A673 (cell line): ENCODE data around the gene GPBP1L1. TPM values are rescaled to one million over a fixed set of nuclear protein-coding genes. Genes with fewer than 3 reads are reported as not detected.

Experiments used
- BruUV-seq: library from RNA; stranded (reverse); fragments of 400-500 nt; replicated peaks from 2 replicates; lab custom pipeline; 2021; lab: Mats Ljungman, UMichigan
- CTCF ChIA-PET: fragments of 300-600 bp; sonication (Branson Sonifier 250); formaldehyde crosslinking; loops from one replicate; lab custom pipeline; 2022; ENCODE audit warnings: antibody characterized with exemption; lab: Charles Lee
- POLR2A ChIA-PET: fragments of 300-600 bp; sonication (Branson Sonifier 250); formaldehyde crosslinking; loops from one replicate; lab custom pipeline; 2022; ENCODE audit warnings: antibody characterized with exemption; ENCODE audit not compliant: low non-redundant PET; lab: Charles Lee
- DNase-seq: peaks from one replicate; pipeline ENCODE4 v3.0.0-alpha.2; 2015; ENCODE audit warnings: low spot score
- H3K27ac ChIP-seq: fragments of 200-600 bp; sonication (generic); 2 replicates; pipeline ENCODE4 v1.5.1; 2016; ENCODE audit warnings: mixed run types, low read depth, mild to moderate bottlenecking, mixed read lengths, antibody characterized with exemption, low read length; ENCODE audit not compliant: poor library complexity, severe bottlenecking
- H3K27me3 ChIP-seq: fragments of 200-600 bp; sonication (generic); replicated peaks from 2 replicates; pipeline ENCODE4 v1.6.1; 2017; ENCODE audit warnings: mixed run types, low read depth, mild to moderate bottlenecking, mixed read lengths, antibody characterized with exemption, low read length; ENCODE audit not compliant: insufficient read depth, poor library complexity
- H3K36me3 ChIP-seq: fragments of 200-600 bp; sonication (generic); 2 replicates; pipeline ENCODE4 v1.6.1; 2016; ENCODE audit warnings: mixed run types, mild to moderate bottlenecking, mixed read lengths, antibody characterized with exemption, low read length; ENCODE audit not compliant: insufficient read depth, poor library complexity, severe bottlenecking
- H3K4me1 ChIP-seq: fragments of 200-600 bp; sonication (generic); 2 replicates; pipeline ENCODE4 v1.6.1; 2017; ENCODE audit warnings: mixed run types, mild to moderate bottlenecking, mixed read lengths, antibody characterized with exemption, low read length; ENCODE audit not compliant: insufficient read depth, poor library complexity, severe bottlenecking
- H3K4me3 ChIP-seq: fragments of 200-600 bp; sonication (generic); 2 replicates; pipeline ENCODE4 v1.5.1; 2016; ENCODE audit warnings: low read depth, mixed run types, mild to moderate bottlenecking, mixed read lengths, low read length; ENCODE audit not compliant: poor library complexity, severe bottlenecking
- H3K9me3 ChIP-seq: fragments of 200-600 bp; sonication (generic); 2 replicates; pipeline ENCODE4 v1.6.1; 2016; ENCODE audit warnings: mixed run types, low read depth, mild to moderate bottlenecking, mixed read lengths, antibody characterized with exemption, low read length; ENCODE audit not compliant: poor library complexity, severe bottlenecking
- CTCF ChIP-seq: fragments of 300-800, 200-600 bp; sonication (generic); conservative IDR thresholded peaks from 2 replicates; pipeline ENCODE4 v1.5.1; 2017; ENCODE audit warnings: low read depth, mild to moderate bottlenecking, antibody characterized with exemption, low read length, moderate library complexity, mixed read lengths
- EZH2 ChIP-seq: fragments of 200-600 bp; sonication (generic); IDR thresholded peaks from 2 replicates; pipeline ENCODE4 v1.6.1; 2017; ENCODE audit warnings: borderline replicate concordance, low read depth, mild to moderate bottlenecking, mixed read lengths, antibody characterized with exemption, low read length; ENCODE audit not compliant: poor library complexity, severe bottlenecking
- intact Hi-C: fragments of 100-400 bp; cut with micrococcal nuclease; formaldehyde crosslinking; loops from one replicate; pipeline ENCODE4 v1.10.0; 2022; ENCODE audit not compliant: unreplicated experiment
- total RNA-seq: library from RNA; stranded (reverse); gene quantifications from 2 replicates; pipeline ENCODE4 v1.2.3, GENCODE V29; 2021

GPBP1L1 gene
- total RNA-seq, 1 experiment from 2014 or later: 99.0 TPM

GRCh38 chr1:45589861-45590260, 96.5 kb downstream of the GPBP1L1 start:
- Histone ChIP-seq H3K4me3 (no peak overlapping the region), H3K36me3 (peaks cover 57% of the 10 kb centered on the region), H3K4me1 (peaks cover 19% of the 10 kb centered on the region), H3K9me3 (no peaks in the 10 kb centered on the region), H3K27me3 (no peaks in the 10 kb centered on the region), H3K27ac (peak overlapping the region; percentile 2)
- intact Hi-C loops: no loop called here
- ChIA-PET POLR2A (interaction anchor here (0.7 to 0.8 kb wide), 2 partner anchors 286 to 556 kb away, joined by 13 to 20 read pairs; no protein-coding TSS in a partner anchor), CTCF (no interaction called here)
- BruUV-seq: no TSS peak
- TF ChIP-seq EZH2 (no peak), CTCF (no peak)
- no peak for DNase-seq

GRCh38 chr1:45586769-45587168, 99.6 kb downstream of the GPBP1L1 start:
- ChIA-PET CTCF (no interaction called here), POLR2A (interaction anchor here (0.7 kb wide), 1 partner anchor 69 kb away, joined by 6 read pairs; no protein-coding TSS in a partner anchor)
- no TSS peak for BruUV-seq
- no peak for DNase-seq
- no peak for TF ChIP-seq EZH2
- TF ChIP-seq CTCF: no peak
- Histone ChIP-seq H3K27me3 (no peaks in the 10 kb centered on the region), H3K4me3 (peak overlapping the region; percentile 93), H3K4me1 (peaks cover 19% of the 10 kb centered on the region), H3K27ac (no peak overlapping the region), H3K36me3 (peaks cover 26% of the 10 kb centered on the region), H3K9me3 (no peaks in the 10 kb centered on the region)
- intact Hi-C loops: no loop called here

- intact Hi-C loops: no loop called here
- H3K27me3 ChIP-seq: no peaks in the 10 kb centered on the region
- no peak for DNase-seq
- no peaks in the 10 kb centered on the region for H3K9me3 ChIP-seq
- H3K4me3 ChIP-seq: peak overlapping the region; percentile 93
- H3K36me3 ChIP-seq: peaks cover 14% of the 10 kb centered on the region
- TF ChIP-seq CTCF (no peak), EZH2 (no peak)
- BruUV-seq: no TSS peak
- peaks cover 19% of the 10 kb centered on the region for H3K4me1 ChIP-seq
- peak overlapping the region; percentile 99 for H3K27ac ChIP-seq
- CTCF ChIA-PET: no interaction called here
- POLR2A ChIA-PET: no interaction called here
Measured at GRCh38 chr1:45585496-45586075, 100.7 kb downstream of the GPBP1L1 start.
